GM23338 (cell line): ENCODE measurements around the gene ANKRD34B.

Source experiments
- CTCF ChIP-seq, 2 experiments: fragments of 200-600 bp in 1 of 2; sonication (generic) in 1 of 2; conservative IDR thresholded peaks; 2 replicates each; pipeline versions ENCODE4 v1.5.1 to v1.6.1; 2016 to 2017; ENCODE audit warnings: antibody characterized with exemption in 2 of 2, low read depth in 2 of 2, mild to moderate bottlenecking in 2 of 2, moderate library complexity in 1 of 2
- ETS1 ChIP-seq: IDR thresholded peaks from 2 replicates; pipeline ENCODE4 v1.6.1; 2016; ENCODE audit warnings: antibody characterized with exemption
- EZH2 ChIP-seq: fragments of 200-600 bp; sonication (generic); IDR thresholded peaks from one replicate; pipeline ENCODE4 v1.8.0; 2017; ENCODE audit warnings: antibody characterized with exemption, mild to moderate bottlenecking, low read depth; ENCODE audit not compliant: unreplicated experiment
- EZH2phosphoT487 ChIP-seq: fragments of 200-600 bp; sonication (generic); IDR thresholded peaks from one replicate; pipeline ENCODE4 v1.8.1; 2018; ENCODE audit warnings: antibody characterized with exemption; ENCODE audit not compliant: unreplicated experiment
- JUNB ChIP-seq: IDR thresholded peaks from one replicate; pipeline ENCODE4 v1.6.1; 2016; ENCODE audit warnings: antibody characterized with exemption; ENCODE audit not compliant: unreplicated experiment
- POLR2AphosphoS5 ChIP-seq: IDR thresholded peaks from 2 replicates; pipeline ENCODE4 v1.6.1; 2016; ENCODE audit warnings: antibody characterized with exemption, low read depth
- REST ChIP-seq: IDR thresholded peaks from one replicate; pipeline ENCODE4 v1.6.1; 2018; ENCODE audit warnings: antibody characterized with exemption; ENCODE audit not compliant: unreplicated experiment
- ZNF114 ChIP-seq: fragments of 250-450 bp; sonication (Bioruptor Pico); IDR thresholded peaks from 2 replicates; pipeline ENCODE4 v1.5.0; 2020; ENCODE audit warnings: mild to moderate bottlenecking, moderate library complexity

GRCh38 chr5:80592761-80593160 lies 22.7 kb upstream of the ANKRD34B start:
- TF ChIP-seq CTCF (conservative IDR thresholded peaks at IDR 0.05; ENCODE audit: low read depth in 2 of 2) = no peak
- TF ChIP-seq REST = no peak
- TF ChIP-seq EZH2phosphoT487 = no peak
- no peak for TF ChIP-seq POLR2AphosphoS5
- TF ChIP-seq ZNF114 (CRISPR knock-in tag) = no peak
- no peak for TF ChIP-seq EZH2
- TF ChIP-seq JUNB = no peak
- no peak for TF ChIP-seq ETS1
